GM21447 (cell line): ENCODE data around the gene PPP1R3C.

ENCODE experiments used
- ATAC-seq: cut with Tn5 transposase; IDR thresholded peaks from one replicate; pipeline ENCODE4 v1.9.1; 2021; ENCODE audit not compliant: unreplicated experiment

Gene PPP1R3C

GRCh38 chr10:91629715-91630549 is 2.9 kb downstream of the PPP1R3C start:
- ATAC-seq: no peak

GRCh38 chr10:91628383-91628782 is 4.5 kb downstream of the PPP1R3C start:
- ATAC-seq: no peak

GRCh38 chr10:91627344-91628102 is 5.3 kb downstream of the PPP1R3C start:
- ATAC-seq: no peak

GRCh38 chr10:91626936-91627335 is 5.9 kb downstream of the PPP1R3C start:
- ATAC-seq: no peak

- no peak for ATAC-seq
Observed at GRCh38 chr10:91624633-91625032, 8.2 kb downstream of the PPP1R3C start.

GRCh38 chr10:91622601-91623000 is 10.3 kb downstream of the PPP1R3C start:
- ATAC-seq: no peak

GRCh38 chr10:91621483-91622113 is 11.3 kb downstream of the PPP1R3C start:
- ATAC-seq: no peak

- ATAC-seq: no peak
Observed at GRCh38 chr10:91617072-91617609, 15.7 kb downstream of the PPP1R3C start.

GRCh38 chr10:91616137-91616536 is 16.7 kb downstream of the PPP1R3C start:
- ATAC-seq: no peak

GRCh38 chr10:91614225-91614624 is 18.6 kb downstream of the PPP1R3C start:
- no peak for ATAC-seq

GRCh38 chr10:91613411-91614187 is 19.3 kb downstream of the PPP1R3C start:
- ATAC-seq: no peak

GRCh38 chr10:91610919-91611318 is 22.0 kb downstream of the PPP1R3C start:
- ATAC-seq: no peak

- no peak for ATAC-seq
Observed at GRCh38 chr10:91610444-91610843, 22.4 kb downstream of the PPP1R3C start.

- ATAC-seq: no peak
Observed at GRCh38 chr10:91607646-91608403, 25.0 kb downstream of the PPP1R3C start.

- ATAC-seq: no peak
Observed at GRCh38 chr10:91605968-91606367, 26.9 kb downstream of the PPP1R3C start.

- no peak for ATAC-seq
Observed at GRCh38 chr10:91604553-91605534, 28.0 kb downstream of the PPP1R3C start.

GRCh38 chr10:91603931-91604331 is 28.9 kb downstream of the PPP1R3C start:
- no peak for ATAC-seq

- no peak for ATAC-seq
Observed at GRCh38 chr10:91602868-91603568, 29.9 kb downstream of the PPP1R3C start.
